Ectodermal cell (in vitro differentiated cells): Measurements from ENCODE around the gene ANO6.
"Not testable (repeated sequence)": the region's sequence is repeated elsewhere in the genome, so short reads cannot be mapped to it uniquely, and the experiment has no call there.

Source experiments
- H3K27ac ChIP-seq: 2 replicates; pipeline ENCODE4 v1.7.0; 2013; ENCODE audit warnings: mild to moderate bottlenecking, low read depth, low read length; ENCODE audit not compliant: insufficient read depth, poor library complexity, severe bottlenecking
- H3K27me3 ChIP-seq: 2 replicates; pipeline ENCODE4 v1.7.0; 2013; ENCODE audit warnings: mild to moderate bottlenecking, low read length; ENCODE audit not compliant: insufficient read depth, control insufficient read depth, poor library complexity, severe bottlenecking
- H3K36me3 ChIP-seq: one replicate; pipeline ENCODE4 v1.7.0; 2013; ENCODE audit warnings: low read length; ENCODE audit not compliant: control insufficient read depth, insufficient read depth
- H3K4me1 ChIP-seq: one replicate; pipeline ENCODE4 v1.7.0; 2013; ENCODE audit warnings: low read length; ENCODE audit not compliant: control insufficient read depth, insufficient read depth
- H3K4me3 ChIP-seq: 2 replicates; pipeline ENCODE4 v1.7.0; 2013; ENCODE audit warnings: low read depth, low read length, control low read depth; ENCODE audit not compliant: insufficient read depth
- H3K9me3 ChIP-seq: 2 replicates; pipeline ENCODE4 v1.7.0; 2013; ENCODE audit warnings: mild to moderate bottlenecking, low read length, moderate library complexity; ENCODE audit not compliant: control insufficient read depth
- WGBS, 2 experiments: methylation state at CpG; one replicate each; pipeline ENCODE4 v1.1.7; 2013; ENCODE audit warnings: missing lambda C conversion rate in 2 of 2; 5-methylcytosine and 5-hydroxymethylcytosine counted together

The ANO6 gene

DNA sequence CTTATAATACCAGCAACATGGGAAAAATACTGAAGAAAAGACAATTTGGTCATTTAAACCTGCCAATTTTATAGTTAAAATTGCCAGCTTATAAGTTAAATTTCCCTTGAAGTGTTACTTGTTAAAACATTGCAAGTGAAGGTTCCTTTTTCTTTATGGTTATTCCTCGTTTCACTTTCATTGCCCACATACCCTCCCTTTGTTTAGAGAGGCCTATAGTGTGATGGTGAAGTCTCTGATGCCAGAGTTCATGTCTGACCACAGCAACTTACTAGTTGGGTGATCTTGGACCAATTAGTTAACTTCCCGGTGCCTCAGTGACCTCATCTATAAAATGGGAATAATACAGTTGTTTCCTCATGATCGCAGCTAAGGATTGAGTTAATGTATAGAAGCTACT, 173.5 kb downstream of the ANO6 start:
- no peaks in the 10 kb centered on the region for H3K4me1 ChIP-seq
- H3K9me3 ChIP-seq, result no peaks in the 10 kb centered on the region
- H3K27me3 ChIP-seq, result no peaks in the 10 kb centered on the region
- no peak overlapping the region for H3K27ac ChIP-seq
- WGBS, 2 experiments, result 91 to 95% methylated on average over 2 to 3 of the region's 3 CpGs
- no peak overlapping the region for H3K4me3 ChIP-seq
- no peaks in the 10 kb centered on the region for H3K36me3 ChIP-seq

DNA sequence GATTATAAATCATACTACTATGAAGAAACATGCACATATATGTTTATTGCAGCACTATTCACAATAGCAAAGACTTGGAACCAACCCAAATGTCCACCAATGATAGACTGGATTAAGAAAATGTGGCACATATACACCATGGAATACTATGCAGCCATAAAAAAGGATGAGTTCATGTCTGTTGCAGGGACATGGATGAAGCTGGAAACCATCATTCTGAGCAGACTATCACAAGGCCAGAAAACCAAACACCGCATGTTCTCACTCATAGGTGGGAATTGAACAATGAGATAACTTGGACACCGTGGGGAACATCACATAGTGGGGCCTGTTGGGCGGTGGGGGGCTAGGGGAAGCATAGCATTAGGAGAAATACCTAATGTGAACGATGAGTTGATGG, 181.6 kb downstream of the ANO6 start:
- H3K27ac ChIP-seq, H3K4me3 ChIP-seq, H3K27me3 ChIP-seq, H3K9me3 ChIP-seq, H3K36me3 ChIP-seq, H3K4me1 ChIP-seq: not testable (repeated sequence)
- 96 to 97% methylated on average over 4 of the region's 4 CpGs for WGBS, 2 experiments

DNA sequence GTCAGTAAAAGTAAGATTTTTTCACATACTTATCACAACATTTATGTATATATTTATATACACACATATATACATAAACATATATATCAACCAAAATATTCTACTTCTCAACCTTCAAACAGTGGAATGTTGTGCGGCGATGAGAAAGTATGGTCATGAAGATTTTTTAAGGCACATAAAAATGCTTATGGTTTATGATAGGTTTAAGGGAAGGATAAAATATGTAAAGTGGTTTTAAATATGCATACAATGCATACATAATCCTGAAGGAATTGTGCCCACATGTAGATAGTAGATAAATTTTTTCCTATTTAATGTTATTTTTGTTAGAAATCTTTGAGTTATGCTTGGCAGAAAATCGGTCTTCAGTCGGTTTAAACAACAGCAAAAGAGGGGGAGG, 182.7 kb downstream of the ANO6 start:
- peaks cover under 1% of the 10 kb centered on the region for H3K36me3 ChIP-seq
- no peaks in the 10 kb centered on the region for H3K27me3 ChIP-seq
- H3K27ac ChIP-seq, result no peak overlapping the region
- WGBS, 2 experiments, result 100% methylated on average over 4 of the region's 4 CpGs; no CpG with 5 or more reads in 1 of the 2 experiments
- no peak overlapping the region for H3K4me3 ChIP-seq
- no peaks in the 10 kb centered on the region for H3K4me1 ChIP-seq
- no peaks in the 10 kb centered on the region for H3K9me3 ChIP-seq

DNA sequence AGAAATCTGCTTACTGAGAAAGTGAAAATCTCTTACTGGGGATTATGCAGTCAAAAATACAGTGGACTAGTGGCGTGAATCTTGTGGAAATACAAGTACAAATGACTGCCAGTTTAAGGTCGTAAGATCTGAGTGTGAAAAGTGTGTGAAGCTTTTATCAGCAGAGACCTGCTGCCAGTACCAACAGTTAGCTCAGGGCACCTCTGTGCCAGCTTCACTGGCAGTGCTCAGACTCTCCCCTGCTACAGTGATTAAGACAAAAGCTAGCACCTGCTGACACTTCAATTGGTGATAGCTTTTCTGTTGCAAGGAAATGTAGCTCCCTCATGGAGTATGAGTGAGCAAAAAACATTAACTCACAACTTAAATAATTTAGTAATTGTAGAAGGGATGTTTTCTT, 185.1 kb downstream of the ANO6 start:
- H3K4me3 ChIP-seq, result no peak overlapping the region
- peaks cover 4% of the 10 kb centered on the region for H3K36me3 ChIP-seq
- H3K27ac ChIP-seq, result no peak overlapping the region
- no peaks in the 10 kb centered on the region for H3K9me3 ChIP-seq
- 91 to 97% methylated on average over 2 of the region's 2 CpGs for WGBS, 2 experiments
- no peaks in the 10 kb centered on the region for H3K4me1 ChIP-seq
- no peaks in the 10 kb centered on the region for H3K27me3 ChIP-seq

DNA sequence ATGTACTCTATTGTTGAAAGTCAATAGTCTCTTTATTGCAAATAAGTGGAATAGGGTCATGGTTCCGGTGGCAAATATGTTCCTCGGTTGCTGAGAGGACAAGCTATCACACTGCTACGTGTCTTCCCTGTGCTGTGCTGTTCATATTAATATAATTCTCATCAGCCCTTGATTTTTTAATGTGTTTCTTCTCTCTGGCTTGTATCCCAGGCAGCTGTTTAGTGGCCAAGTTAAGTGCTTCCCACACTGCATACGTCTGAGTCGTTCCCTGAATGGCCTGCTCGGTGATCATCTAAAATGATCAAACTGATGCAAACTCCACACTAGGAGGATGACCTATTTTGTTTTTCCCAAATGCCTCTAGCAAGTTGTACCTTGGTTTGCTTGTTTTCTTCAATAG, 186.4 kb downstream of the ANO6 start:
- 93 to 95% methylated on average over 6 of the region's 6 CpGs for WGBS, 2 experiments
- peaks cover 4% of the 10 kb centered on the region for H3K36me3 ChIP-seq

DNA sequence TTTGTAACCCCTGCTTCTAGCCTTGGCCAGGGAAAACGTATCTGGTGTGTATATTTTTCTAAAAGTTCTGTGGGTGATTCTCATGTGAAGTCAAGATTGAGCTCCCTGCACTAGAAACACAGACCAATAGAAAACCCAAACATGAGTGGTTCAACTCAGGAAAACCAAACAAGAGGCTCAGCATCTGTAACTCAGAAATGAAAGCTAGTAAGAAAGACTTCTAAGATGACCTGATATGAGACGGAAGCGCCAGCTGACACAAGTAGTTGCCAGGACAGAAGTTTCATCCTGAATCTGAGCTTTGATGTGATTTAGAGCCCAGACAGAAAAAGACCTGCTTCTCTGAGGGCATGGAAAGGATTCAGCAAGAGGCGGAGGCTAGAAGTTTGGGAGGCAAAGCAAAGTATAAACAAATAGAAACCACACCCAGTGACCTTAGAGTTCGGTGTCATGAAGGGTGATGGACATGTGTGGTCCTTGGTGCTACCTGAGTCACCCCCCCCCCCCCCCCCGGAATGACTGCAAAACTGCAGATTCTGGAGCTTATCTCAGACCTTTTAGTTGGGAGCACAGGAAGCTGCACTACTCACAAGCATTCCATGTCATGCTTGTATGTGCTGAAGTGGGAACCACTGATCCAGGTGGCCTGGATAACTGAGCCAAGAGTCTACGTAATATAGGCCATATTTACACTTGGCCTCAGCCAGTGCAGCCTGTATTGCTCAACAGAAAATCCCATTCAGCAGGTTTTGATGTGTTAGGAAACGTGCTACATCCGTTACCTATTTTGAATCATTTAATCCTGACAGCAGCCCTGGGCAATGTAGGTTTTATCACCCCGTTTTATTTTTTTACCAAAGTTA, 191.3 kb downstream of the ANO6 start:
- peaks cover 9% of the 10 kb centered on the region for H3K36me3 ChIP-seq
- 95 to 96% methylated on average over 8 to 9 of the region's 10 CpGs for WGBS, 2 experiments
- no peaks in the 10 kb centered on the region for H3K9me3 ChIP-seq
- no peaks in the 10 kb centered on the region for H3K27me3 ChIP-seq
- H3K4me3 ChIP-seq, result no peak overlapping the region
- H3K4me1 ChIP-seq, result no peaks in the 10 kb centered on the region
- no peak overlapping the region for H3K27ac ChIP-seq

More for the DNA sequence above, 186.4 kb downstream of the ANO6 start:
- Histone ChIP-seq H3K4me1 (no peaks in the 10 kb centered on the region), H3K27me3 (no peaks in the 10 kb centered on the region), H3K4me3 (no peak overlapping the region), H3K27ac (no peak overlapping the region), H3K9me3 (no peaks in the 10 kb centered on the region)

DNA sequence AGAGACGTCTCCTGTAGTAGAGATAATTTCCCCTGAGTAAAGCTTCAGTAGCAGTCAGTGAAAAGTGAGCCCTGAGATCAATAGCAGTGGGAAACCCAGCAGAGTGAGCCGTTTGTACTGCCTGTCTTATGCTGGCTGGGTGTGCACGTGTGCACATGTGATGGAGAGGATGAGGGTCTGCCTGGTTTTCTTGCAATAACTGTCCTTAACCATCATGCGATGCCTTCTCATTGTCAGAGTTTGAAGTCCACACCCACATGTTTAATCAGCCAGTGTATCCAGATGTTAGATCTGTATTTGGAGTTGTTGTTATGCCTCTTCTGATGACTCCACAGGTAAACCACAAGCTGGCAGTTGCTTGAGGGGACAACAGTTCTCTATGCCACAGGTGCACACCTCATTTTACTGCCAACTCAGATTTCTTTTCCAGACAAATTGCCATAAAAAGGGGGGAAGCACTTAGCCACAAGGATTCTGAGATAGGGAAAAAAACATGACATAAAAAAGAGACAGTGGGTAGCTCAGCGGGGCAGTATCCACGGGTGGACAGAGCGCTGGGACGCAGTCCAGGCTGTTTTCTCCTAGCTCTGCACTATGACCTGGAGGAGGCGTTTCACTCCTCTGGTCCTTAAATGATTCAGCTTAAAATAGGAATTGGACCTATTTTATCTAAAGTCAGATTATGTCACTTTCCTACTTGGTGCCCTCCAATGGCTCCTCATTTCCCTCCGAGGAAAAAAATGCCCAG, 192.3 kb downstream of the ANO6 start:
- 95 to 96% methylated on average over 10 of the region's 10 CpGs for WGBS, 2 experiments
- Histone ChIP-seq H3K4me1 (no peaks in the 10 kb centered on the region), H3K27ac (no peak overlapping the region), H3K4me3 (no peak overlapping the region), H3K9me3 (no peaks in the 10 kb centered on the region), H3K36me3 (peaks cover 13% of the 10 kb centered on the region), H3K27me3 (no peaks in the 10 kb centered on the region)

DNA sequence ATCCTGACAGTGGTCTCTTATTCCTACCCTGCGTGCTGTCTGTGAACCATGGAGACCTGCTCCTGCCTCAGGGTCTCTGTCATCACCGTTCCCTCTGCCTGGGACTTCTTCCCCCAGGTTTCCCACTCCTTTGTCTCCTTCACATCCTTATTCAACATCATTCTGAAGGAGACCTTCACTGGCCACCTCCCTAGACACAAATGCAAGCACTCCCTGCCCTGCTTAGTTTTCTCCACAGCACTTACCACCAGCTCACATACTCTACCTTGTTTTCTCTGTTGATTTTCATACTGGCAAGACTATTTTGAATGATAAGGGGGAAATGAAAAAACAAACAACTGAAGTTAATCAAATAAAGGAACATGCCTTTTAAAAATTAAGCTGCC, 192.8 kb downstream of the ANO6 start:
- Histone ChIP-seq H3K4me1 (no peaks in the 10 kb centered on the region), H3K4me3 (no peak overlapping the region), H3K36me3 (peaks cover 10% of the 10 kb centered on the region), H3K27me3 (no peaks in the 10 kb centered on the region), H3K9me3 (no peaks in the 10 kb centered on the region), H3K27ac (no peak overlapping the region)
- 87 to 91% methylated on average over 2 of the region's 2 CpGs for WGBS, 2 experiments

DNA sequence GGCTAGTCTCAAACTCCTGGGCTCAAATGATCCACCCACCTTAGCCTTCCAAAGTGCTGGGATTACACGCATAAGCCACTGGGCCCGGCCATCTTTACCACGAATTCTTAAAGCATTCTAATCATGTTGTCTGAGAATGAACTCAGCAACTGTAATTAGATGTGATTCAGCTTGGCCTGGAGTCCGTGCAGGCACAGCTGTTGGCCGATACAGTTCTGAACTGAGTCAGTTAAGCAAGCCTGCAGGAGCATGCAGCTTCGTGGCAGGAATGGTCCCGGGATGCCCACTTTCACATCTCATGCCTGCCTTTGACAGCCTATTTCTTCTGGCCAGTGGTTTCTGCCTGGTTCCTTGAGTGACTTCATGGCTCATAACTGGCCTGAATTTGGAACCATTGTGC, 194.1 kb downstream of the ANO6 start:
- no peak overlapping the region for H3K4me3 ChIP-seq
- H3K27ac ChIP-seq, result no peak overlapping the region
- 93 to 94% methylated on average over 7 of the region's 7 CpGs for WGBS, 2 experiments
- peaks cover 9% of the 10 kb centered on the region for H3K36me3 ChIP-seq
- H3K9me3 ChIP-seq, result no peaks in the 10 kb centered on the region
- no peaks in the 10 kb centered on the region for H3K4me1 ChIP-seq
- no peaks in the 10 kb centered on the region for H3K27me3 ChIP-seq

DNA sequence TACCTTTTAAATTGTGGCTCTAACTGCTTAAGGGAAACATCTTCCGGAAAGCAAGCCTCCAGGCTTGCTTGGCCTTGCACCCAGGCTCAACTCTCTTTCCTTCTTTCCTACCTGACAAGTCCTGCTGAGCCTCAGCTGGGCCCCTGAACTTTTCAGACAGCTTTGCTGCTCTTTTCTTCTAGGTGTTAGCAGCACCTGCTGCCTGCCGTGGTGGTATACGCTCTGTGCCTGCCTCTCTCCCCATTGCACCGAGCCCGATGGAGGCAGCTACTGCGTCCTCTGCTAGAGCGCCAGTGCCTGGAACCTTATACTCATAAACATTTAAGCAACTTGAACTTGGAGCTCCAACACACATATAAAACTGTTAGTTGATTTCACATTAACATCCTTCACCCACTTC, 195.7 kb downstream of the ANO6 start:
- 94 to 95% methylated on average over 7 of the region's 7 CpGs for WGBS, 2 experiments
- no peaks in the 10 kb centered on the region for H3K4me1 ChIP-seq
- no peak overlapping the region for H3K27ac ChIP-seq
- no peaks in the 10 kb centered on the region for H3K9me3 ChIP-seq
- H3K36me3 ChIP-seq, result peaks cover 12% of the 10 kb centered on the region
- H3K4me3 ChIP-seq, result no peak overlapping the region
- no peaks in the 10 kb centered on the region for H3K27me3 ChIP-seq
